NT2/D1 (cell line): ENCODE results near the gene FAM50B.

Source experiments
- SUZ12 ChIP-seq: IDR thresholded peaks from 2 replicates; pipeline ENCODE4 v1.6.1; 2011; ENCODE audit not compliant: insufficient read length, insufficient read depth; ENCODE audit errors: extremely low read depth
- YY1 ChIP-seq: IDR thresholded peaks from 2 replicates; pipeline ENCODE4 v1.6.1; 2011; ENCODE audit not compliant: insufficient read length, insufficient read depth
- ZNF274 ChIP-seq: IDR thresholded peaks from 2 replicates; pipeline ENCODE4 v1.6.1; 2011; ENCODE audit warnings: mild to moderate bottlenecking, low read depth, low read length

- TF ChIP-seq SUZ12 (no peak), ZNF274 (no peak), YY1 (no peak)
These were observed 40.2 kb upstream of the FAM50B start for GRCh38 chr6:3808759-3809514.
